ENCODE results near the gene RBM11. TPM values are rescaled to one million over a fixed set of nuclear protein-coding genes. Genes with fewer than 3 reads are reported as not detected.

The RBM11 gene
- total and polyA plus RNA-seq, 2 of the 8 experiments (the other 6 are each of a cell fraction or from before 2014, with no cell fraction given), result 3.9 to 10.1 TPM

DNA sequence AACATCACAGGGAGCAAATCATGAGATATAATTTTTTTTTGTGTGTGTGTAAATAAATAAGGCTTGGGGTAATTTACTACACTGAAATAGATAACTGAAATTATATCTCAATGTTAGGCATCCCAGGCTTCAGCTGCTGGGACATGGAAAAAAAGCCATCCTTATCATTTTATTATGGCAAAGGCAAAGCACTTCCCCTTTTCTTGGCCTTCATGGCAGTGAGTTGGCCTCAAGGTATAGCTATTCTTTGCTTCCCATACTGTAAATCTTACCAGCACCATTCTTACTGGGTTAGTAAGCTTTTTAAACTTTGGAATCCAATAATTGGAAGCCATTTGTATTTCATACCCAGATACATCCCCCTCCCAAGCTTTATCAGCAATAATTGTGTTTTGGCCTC, 29.0 kb downstream of the RBM11 start:
- no peak overlapping the region for H3K56ac ChIP-seq (replicated peaks; ENCODE audit: insufficient read length, low read depth, low read length)
- no peak overlapping the region for H4K8ac ChIP-seq (ENCODE audit: extremely low read depth, insufficient read depth, low read length)
- no peak for FAIRE-seq
- H3K4me2 ChIP-seq (ENCODE audit: insufficient read depth in 1 of 2, low read depth in 2 of 2, low read length in 2 of 2), result no peak overlapping the region
- H3K27ac ChIP-seq (ENCODE audit: low read depth, low read length), result no peak overlapping the region
- no peak overlapping the region for H3K18ac ChIP-seq (ENCODE audit: extremely low read depth, low read length)
- no peak overlapping the region for H3K4ac ChIP-seq (replicated peaks; ENCODE audit: insufficient read length, low read depth, low read length)
- H3K79me1 ChIP-seq (ENCODE audit: low read depth, low read length), result no peaks in the 10 kb centered on the region
- H4K5ac ChIP-seq (ENCODE audit: insufficient read length, low read depth, low read length), result no peak overlapping the region
- no peak overlapping the region for H3K14ac ChIP-seq (ENCODE audit: insufficient read length)
- H3K23me2 ChIP-seq (ENCODE audit: low read depth, low read length), result no peaks in the 10 kb centered on the region
- H4K20me1 ChIP-seq (replicated peaks in 1 of 2; ENCODE audit: control insufficient read depth in 1 of 2, insufficient read depth in 2 of 2, low read length in 2 of 2), result no peaks in the 10 kb centered on the region
- no peaks in the 10 kb centered on the region for H3K9me3 ChIP-seq (ENCODE audit: insufficient read depth in 2 of 2, low read depth in 1 of 2, low read length in 1 of 2)
- no peak overlapping the region for H3K4me3 ChIP-seq (ENCODE audit: extremely low read depth in 1 of 4, insufficient read depth in 2 of 4, low read depth in 3 of 4, low read length in 4 of 4)
- H3K23ac ChIP-seq (ENCODE audit: insufficient read length), result no peak overlapping the region
- H3K4me1 ChIP-seq (replicated peaks in 1 of 4; ENCODE audit: control insufficient read depth in 3 of 4, insufficient read depth in 4 of 4, low read length in 3 of 4), result no peaks in the 10 kb centered on the region
- no peak overlapping the region for H2BK20ac ChIP-seq (ENCODE audit: low read length)
- no peaks in the 10 kb centered on the region for H3K36me3 ChIP-seq (ENCODE audit: control insufficient read depth in 2 of 4, insufficient read depth in 4 of 4, low read length in 3 of 4)
- no peak overlapping the region for H2BK12ac ChIP-seq (ENCODE audit: low read depth, low read length)
- CTCF ChIA-PET (ENCODE audit: partially characterized antibody), result no interaction called here
- H3K27me3 ChIP-seq (replicated peaks in 1 of 4; ENCODE audit: control insufficient read depth in 3 of 4, extremely low read depth in 1 of 4, insufficient read depth in 3 of 4, low read length in 3 of 4), result no peaks in the 10 kb centered on the region
- H2BK5ac ChIP-seq (ENCODE audit: low read depth, low read length), result no peak overlapping the region
- no peak overlapping the region for H2BK120ac ChIP-seq (replicated peaks; ENCODE audit: low read depth, low read length)
- H2BK15ac ChIP-seq (ENCODE audit: low read length), result no peak overlapping the region
- H2AFZ ChIP-seq (ENCODE audit: low read length), result no peak overlapping the region
- DNase-seq (ENCODE audit: low read depth in 1 of 2, low spot score in 2 of 2), result no peak
- no peaks in the 10 kb centered on the region for H3K79me2 ChIP-seq (ENCODE audit: control insufficient read depth in 1 of 2, insufficient read depth in 2 of 2, low read length in 2 of 2)
- POLR2A ChIA-PET (ENCODE audit: partially characterized antibody), result no interaction called here
- no peak overlapping the region for H3K9ac ChIP-seq (replicated peaks in 1 of 4; ENCODE audit: extremely low read depth in 1 of 4, low read depth in 3 of 4, low read length in 3 of 4)
- H4K91ac ChIP-seq (replicated peaks; ENCODE audit: insufficient read length, low read length), result no peak overlapping the region
- TF ChIP-seq EP300 (IDR thresholded peaks at IDR 0.05; ENCODE audit: borderline replicate concordance in 1 of 2, low read depth in 2 of 2, low read length in 2 of 2), result no peak
- TF ChIP-seq CBX8 (IDR thresholded peaks at IDR 0.05; ENCODE audit: borderline replicate concordance, low read depth, low read length), result no peak
- TF ChIP-seq, protein P1, sequence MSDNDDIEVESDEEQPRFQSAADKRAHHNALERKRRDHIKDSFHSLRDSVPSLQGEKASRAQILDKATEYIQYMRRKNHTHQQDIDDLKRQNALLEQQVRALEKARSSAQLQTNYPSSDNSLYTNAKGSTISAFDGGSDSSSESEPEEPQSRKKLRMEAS (IDR thresholded peaks at IDR 0.05), result no peak
- no peak for TF ChIP-seq RXRA (IDR thresholded peaks at IDR 0.05; ENCODE audit: insufficient read depth, low read depth, low read length)
- TF ChIP-seq, protein P2, sequence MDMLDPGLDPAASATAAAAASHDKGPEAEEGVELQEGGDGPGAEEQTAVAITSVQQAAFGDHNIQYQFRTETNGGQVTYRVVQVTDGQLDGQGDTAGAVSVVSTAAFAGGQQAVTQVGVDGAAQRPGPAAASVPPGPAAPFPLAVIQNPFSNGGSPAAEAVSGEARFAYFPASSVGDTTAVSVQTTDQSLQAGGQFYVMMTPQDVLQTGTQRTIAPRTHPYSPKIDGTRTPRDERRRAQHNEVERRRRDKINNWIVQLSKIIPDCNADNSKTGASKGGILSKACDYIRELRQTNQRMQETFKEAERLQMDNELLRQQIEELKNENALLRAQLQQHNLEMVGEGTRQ (IDR thresholded peaks at IDR 0.05; ENCODE audit: low read length), result no peak
- TF ChIP-seq KDM5A (IDR thresholded peaks at IDR 0.05; ENCODE audit: low read length), result no peak
- TF ChIP-seq, protein P3, sequence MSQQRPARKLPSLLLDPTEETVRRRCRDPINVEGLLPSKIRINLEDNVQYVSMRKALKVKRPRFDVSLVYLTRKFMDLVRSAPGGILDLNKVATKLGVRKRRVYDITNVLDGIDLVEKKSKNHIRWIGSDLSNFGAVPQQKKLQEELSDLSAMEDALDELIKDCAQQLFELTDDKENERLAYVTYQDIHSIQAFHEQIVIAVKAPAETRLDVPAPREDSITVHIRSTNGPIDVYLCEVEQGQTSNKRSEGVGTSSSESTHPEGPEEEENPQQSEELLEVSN (IDR thresholded peaks at IDR 0.05), result no peak
- TF ChIP-seq KDM4A (IDR thresholded peaks at IDR 0.05; ENCODE audit: low read depth, low read length, severe bottlenecking), result no peak
- no peak for TF ChIP-seq CHD2 (IDR thresholded peaks at IDR 0.05; ENCODE audit: low read length)
- H2AK5ac ChIP-seq (ENCODE audit: low read depth, low read length), result no peak overlapping the region
